Hepatocyte (in vitro differentiated cells): ENCODE results near the gene CHST14. TPM values are rescaled to one million over a fixed set of nuclear protein-coding genes. Genes with fewer than 3 reads are reported as not detected.

Experiments
- DNase-seq: peaks from one replicate; pipeline ENCODE4 v3.0.0-alpha.2; 2016; ENCODE audit warnings: low spot score
- H2AFZ ChIP-seq: fragments of 200-600 bp; sonication (generic); 2 replicates; pipeline ENCODE4 v1.6.0; 2016; ENCODE audit warnings: antibody characterized with exemption, mild to moderate bottlenecking
- H3K27ac ChIP-seq: fragments of 200-600 bp; sonication (generic); 2 replicates; pipeline ENCODE4 v1.5.1; 2016; ENCODE audit warnings: mild to moderate bottlenecking
- H3K27me3 ChIP-seq: fragments of 200-600 bp; sonication (generic); 2 replicates; pipeline ENCODE4 v1.6.1; 2016
- H3K36me3 ChIP-seq: fragments of 200-600 bp; sonication (generic); replicated peaks from 2 replicates; pipeline ENCODE4 v1.5.1; 2016; ENCODE audit warnings: low read depth; ENCODE audit not compliant: insufficient read depth
- H3K4me1 ChIP-seq: fragments of 200-600 bp; sonication (generic); 2 replicates; pipeline ENCODE4 v1.5.1; 2016; ENCODE audit warnings: mild to moderate bottlenecking, moderate library complexity; ENCODE audit not compliant: insufficient read depth
- H3K4me2 ChIP-seq: fragments of 200-600 bp; sonication (generic); 2 replicates; pipeline ENCODE4 v1.6.0; 2016
- H3K4me3 ChIP-seq: fragments of 200-600 bp; sonication (generic); 2 replicates; pipeline ENCODE4 v1.5.1; 2016; ENCODE audit warnings: mild to moderate bottlenecking
- H3K79me2 ChIP-seq: fragments of 200-600 bp; sonication (generic); 2 replicates; pipeline ENCODE4 v1.6.0; 2017; ENCODE audit warnings: mild to moderate bottlenecking
- H3K9me2 ChIP-seq: fragments of 200-600 bp; sonication (generic); replicated peaks from 2 replicates; pipeline ENCODE4 v1.6.0; 2017; ENCODE audit warnings: mild to moderate bottlenecking; ENCODE audit not compliant: insufficient read depth
- H3K9me3 ChIP-seq: fragments of 200-600 bp; sonication (generic); 2 replicates; pipeline ENCODE4 v1.5.1; 2016; ENCODE audit warnings: low read depth, mild to moderate bottlenecking
- H4K20me1 ChIP-seq: fragments of 200-600 bp; sonication (generic); 2 replicates; pipeline ENCODE4 v1.6.0; 2016; ENCODE audit warnings: mild to moderate bottlenecking; ENCODE audit not compliant: insufficient read depth, poor library complexity, severe bottlenecking
- CTCF ChIP-seq: fragments of 200-600 bp; sonication (generic); IDR thresholded peaks from 2 replicates; pipeline ENCODE4 v1.5.1; 2016; ENCODE audit warnings: antibody characterized with exemption, mild to moderate bottlenecking; ENCODE audit not compliant: poor library complexity
- EZH2 ChIP-seq: fragments of 200-600 bp; sonication (generic); IDR thresholded peaks from 2 replicates; pipeline ENCODE4 v1.6.1; 2016; ENCODE audit warnings: antibody characterized with exemption, mild to moderate bottlenecking, borderline replicate concordance
- EZH2phosphoT487 ChIP-seq: fragments of 200-600 bp; sonication (generic); IDR thresholded peaks from one replicate; pipeline ENCODE4 v1.6.1; 2018; ENCODE audit warnings: antibody characterized with exemption, mild to moderate bottlenecking, low read depth, moderate library complexity; ENCODE audit not compliant: unreplicated experiment, severe bottlenecking
- WGBS: methylation state at CpG from one replicate; pipeline ENCODE4 v1.1.6; 2016; ENCODE audit warnings: low lambda C conversion rate; ENCODE audit errors: missing lambda C conversion rate; 5-methylcytosine and 5-hydroxymethylcytosine counted together
- polyA plus RNA-seq: library from polyadenylated mRNA; unstranded; fragments of >200 nt; fragmentation: Nextera tagmentation; extraction: Ambion mirVana; gene quantifications from 2 replicates; pipeline ENCODE4 v1.2.1, GENCODE V29; 2016
- total RNA-seq: library from RNA; depleted of rRNA; stranded (reverse); fragments of >200 nt; gene quantifications from 2 replicates; pipeline ENCODE4 v1.2.3, GENCODE V29; 2014

The CHST14 gene
- total and polyA plus RNA-seq, 2 experiments from 2014 or later, result 15.7 to 16.6 TPM

GRCh38 chr15:40429068-40429710, 41.6 kb upstream of the CHST14 start:
- Histone ChIP-seq H3K27ac (no peak overlapping the region), H3K79me2 (no peaks in the 10 kb centered on the region), H3K36me3 (no peaks in the 10 kb centered on the region), H3K9me2 (no peaks in the 10 kb centered on the region), H3K4me3 (no peak overlapping the region), H4K20me1 (no peaks in the 10 kb centered on the region), H2AFZ (no peak overlapping the region), H3K4me2 (no peak overlapping the region), H3K4me1 (no peaks in the 10 kb centered on the region), H3K27me3 (peaks cover 21% of the 10 kb centered on the region), H3K9me3 (no peaks in the 10 kb centered on the region)
- no peak for DNase-seq
- 71% methylated on average over 10 of the region's 10 CpGs for WGBS
- TF ChIP-seq EZH2phosphoT487 (no peak), CTCF (no peak), EZH2 (no peak)

- H3K27me3 ChIP-seq, result peaks cover 33% of the 10 kb centered on the region
- no peak overlapping the region for H3K4me2 ChIP-seq
- TF ChIP-seq CTCF (no peak), EZH2phosphoT487 (no peak), EZH2 (no peak)
- no peaks in the 10 kb centered on the region for H4K20me1 ChIP-seq
- no peaks in the 10 kb centered on the region for H3K79me2 ChIP-seq
- H3K36me3 ChIP-seq, result no peaks in the 10 kb centered on the region
- H3K9me3 ChIP-seq, result no peaks in the 10 kb centered on the region
- no peak overlapping the region for H2AFZ ChIP-seq
- H3K27ac ChIP-seq, result no peak overlapping the region
- H3K9me2 ChIP-seq, result no peaks in the 10 kb centered on the region
- no peak overlapping the region for H3K4me3 ChIP-seq
- WGBS, result 41% methylated on average over 10 of the region's 10 CpGs
- H3K4me1 ChIP-seq, result peaks cover under 1% of the 10 kb centered on the region
- no peak for DNase-seq
Observed at GRCh38 chr15:40430271-40430805, 40.4 kb upstream of the CHST14 start.

GRCh38 chr15:40435023-40435709, 35.6 kb upstream of the CHST14 start:
- H3K9me2 ChIP-seq, result no peaks in the 10 kb centered on the region
- peak overlapping the region; percentile 52 for H2AFZ ChIP-seq
- no peaks in the 10 kb centered on the region for H3K9me3 ChIP-seq
- WGBS, result 42% methylated on average over 20 of the region's 20 CpGs
- H3K27me3 ChIP-seq, result peaks cover 47% of the 10 kb centered on the region
- no peaks in the 10 kb centered on the region for H3K79me2 ChIP-seq
- H3K36me3 ChIP-seq, result no peaks in the 10 kb centered on the region
- H4K20me1 ChIP-seq, result no peaks in the 10 kb centered on the region
- peaks cover 42% of the 10 kb centered on the region for H3K4me1 ChIP-seq
- H3K4me3 ChIP-seq, result no peak overlapping the region
- DNase-seq, result no peak
- no peak for TF ChIP-seq EZH2
- no peak for TF ChIP-seq EZH2phosphoT487
- TF ChIP-seq CTCF, result no peak
- H3K4me2 ChIP-seq, result peak overlapping the region; percentile 99
- H3K27ac ChIP-seq, result no peak overlapping the region
